Stimulated activated CD4-positive, alpha-beta T cell treated with anti-CD3 and anti-CD28 coated beads, Interleukin-15, amount 100 ng/mL, for 1 hour (primary cell): Measurements from ENCODE around the gene DOK7.

Source experiments
- DNase-seq, 2 donors: peaks; one replicate each; pipeline ENCODE4 v3.0.0-alpha.2; 2020; ENCODE audit warnings: low read depth in 1 of 2, low spot score in 1 of 2

The DOK7 gene

DNA sequence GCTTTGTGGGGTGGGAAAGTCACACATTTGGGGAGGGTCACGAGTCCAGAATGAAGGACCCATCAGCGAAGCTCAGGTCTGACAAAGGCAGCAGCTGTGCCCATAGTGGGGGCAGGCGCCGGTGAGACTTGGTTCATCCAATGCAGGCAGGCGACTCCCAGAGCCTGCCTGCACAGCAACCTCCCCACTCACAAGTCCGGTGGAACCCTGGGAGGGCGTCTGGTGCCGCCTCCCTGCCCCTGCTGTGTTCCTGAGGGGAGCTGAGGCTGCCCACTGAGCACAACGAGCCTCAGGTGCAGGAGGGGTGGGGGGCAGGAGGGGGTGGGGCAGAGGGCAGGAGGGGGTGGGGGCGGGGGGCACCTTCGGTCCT is 55.4 kb downstream of the DOK7 start:
- DNase-seq = no peak

DNA sequence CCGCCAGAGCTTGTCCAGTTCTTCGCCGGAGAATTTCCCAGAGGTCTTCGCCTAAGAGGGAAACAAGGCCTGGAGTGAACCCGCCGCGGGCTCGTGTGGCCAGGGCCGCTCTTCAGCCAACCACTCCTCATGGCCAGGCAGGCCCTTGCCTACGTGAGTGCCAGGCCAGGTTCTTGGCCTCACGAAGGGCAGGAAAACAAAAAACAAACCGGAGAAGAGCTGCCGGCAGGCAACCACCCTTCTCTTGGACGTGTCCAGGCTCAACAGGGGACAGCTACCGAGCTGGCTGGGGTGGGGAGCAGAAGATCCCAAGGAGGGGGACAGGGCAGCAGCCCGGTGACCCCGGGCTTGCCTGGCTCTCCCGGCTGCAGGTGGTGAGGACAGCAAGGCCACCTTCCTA is 55.8 kb downstream of the DOK7 start:
- no peak for DNase-seq

- no peak for DNase-seq
Observed at GRCh38 chr4:3519468-3520264, 56.6 kb downstream of the DOK7 start.

DNA sequence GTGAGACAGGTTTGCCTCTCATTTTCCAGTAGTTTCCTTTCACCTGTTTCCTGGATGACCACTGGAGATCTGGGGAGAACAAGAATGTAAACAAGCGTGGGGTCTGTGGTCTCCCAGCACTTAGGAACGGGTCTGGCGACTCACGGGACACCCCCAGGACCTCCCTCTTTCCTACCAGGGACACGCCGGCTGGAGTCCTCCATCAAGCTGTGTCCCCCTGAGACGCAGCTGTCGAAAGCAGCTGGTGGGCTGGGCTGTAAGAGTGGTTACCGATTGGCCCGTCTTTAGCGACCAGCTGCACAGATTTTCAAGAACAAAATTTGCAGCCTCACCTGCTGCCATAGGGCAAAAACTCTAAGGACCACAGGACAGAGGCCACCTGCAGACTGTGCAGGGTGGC is 57.2 kb downstream of the DOK7 start:
- no peak for DNase-seq

DNA sequence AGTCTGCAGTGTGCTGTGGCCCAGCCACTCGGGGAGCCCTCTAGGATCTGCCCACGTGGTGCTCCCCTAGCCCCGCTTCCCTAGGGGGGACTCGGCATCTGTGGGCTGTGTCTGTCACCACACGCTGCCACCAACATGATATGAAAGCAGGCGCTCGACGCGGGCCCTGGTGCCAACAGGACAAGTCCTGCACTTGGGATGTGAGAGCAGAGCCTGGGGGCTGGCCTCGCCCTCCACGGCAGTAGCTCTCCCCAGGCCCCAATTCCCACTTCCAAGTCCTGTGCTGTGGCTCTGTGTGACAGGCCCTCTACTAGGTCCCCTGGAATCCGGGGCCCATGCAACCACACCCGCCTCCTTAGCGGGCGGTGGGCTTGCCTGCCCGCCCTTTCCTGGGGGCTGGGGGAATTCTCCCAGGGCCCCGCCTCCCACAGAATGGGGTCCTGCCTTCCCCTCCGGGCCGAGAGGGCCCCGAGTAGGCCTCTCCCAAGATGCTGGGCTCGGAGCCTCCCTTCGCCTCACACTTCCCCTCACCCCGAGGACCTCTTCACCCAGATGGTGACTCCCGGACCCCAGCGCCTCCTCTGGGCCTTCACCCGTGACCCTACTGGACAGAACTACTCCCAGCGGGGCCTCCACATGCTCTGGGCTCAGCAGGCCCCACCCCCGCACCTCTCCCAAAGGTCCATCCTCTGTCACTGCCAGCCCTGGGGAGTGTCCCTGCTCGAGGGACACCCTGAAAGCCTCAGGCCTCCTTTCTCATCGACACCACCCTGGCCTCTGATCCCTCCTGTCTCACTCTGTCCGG is 57.9 kb downstream of the DOK7 start:
- no peak for DNase-seq

GRCh38 chr4:3521621-3522325 is 58.7 kb downstream of the DOK7 start:
- no peak for DNase-seq

GRCh38 chr4:3522326-3522640 is 59.2 kb downstream of the DOK7 start:
- DNase-seq = no peak

DNA sequence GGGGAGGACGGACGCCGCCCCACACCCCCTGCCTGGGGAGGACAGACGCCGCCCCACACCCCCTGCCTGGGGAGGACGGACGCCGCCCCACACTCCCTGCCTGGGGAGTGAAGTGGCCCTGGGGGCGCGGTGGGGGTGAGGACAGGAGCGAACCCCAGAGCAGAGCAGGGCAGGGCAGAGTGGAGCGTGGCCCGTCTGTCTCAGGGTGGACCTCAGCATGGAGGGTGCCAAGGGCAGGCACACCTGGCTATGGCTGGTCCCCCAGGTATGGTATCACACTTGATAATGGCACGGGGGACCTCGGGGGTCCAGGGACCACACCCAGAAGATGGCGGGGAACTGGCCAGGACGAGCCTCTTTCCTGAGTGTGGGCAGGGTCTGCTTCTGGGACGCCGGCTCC is 59.5 kb downstream of the DOK7 start:
- DNase-seq = no peak

GRCh38 chr4:3523146-3523627 is 60.1 kb downstream of the DOK7 start:
- DNase-seq = no peak

DNA sequence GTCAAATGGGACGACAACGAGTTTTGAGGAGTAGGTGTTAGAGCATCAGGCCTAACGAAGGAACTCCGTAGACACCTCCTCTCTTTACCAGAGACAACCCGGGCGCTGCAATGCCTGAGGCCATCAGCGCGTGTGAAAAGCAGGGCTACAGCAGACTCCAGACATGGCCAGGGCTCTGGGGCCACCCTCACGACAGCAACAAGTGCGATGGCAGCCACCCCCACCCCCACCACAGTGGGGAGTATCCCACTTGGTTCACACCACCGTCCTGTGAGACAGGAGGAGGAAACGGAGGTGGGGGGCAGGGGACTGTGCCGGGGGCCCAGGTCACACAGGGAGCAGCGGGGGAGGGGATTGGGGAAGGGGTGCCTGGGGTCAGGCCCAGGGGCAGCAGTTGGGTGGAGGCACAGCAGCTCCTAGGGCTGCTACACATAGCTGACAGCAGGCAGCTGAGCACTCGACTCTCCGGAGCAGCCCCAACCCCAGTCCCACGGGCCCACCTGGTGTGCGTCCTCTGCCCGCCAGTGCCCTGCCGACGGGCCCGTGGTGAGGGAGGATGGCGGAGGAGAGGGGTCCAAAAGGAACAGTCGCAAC is 60.6 kb downstream of the DOK7 start:
- DNase-seq = no peak

GRCh38 chr4:3524349-3524748 is 61.2 kb downstream of the DOK7 start:
- no peak for DNase-seq

DNA sequence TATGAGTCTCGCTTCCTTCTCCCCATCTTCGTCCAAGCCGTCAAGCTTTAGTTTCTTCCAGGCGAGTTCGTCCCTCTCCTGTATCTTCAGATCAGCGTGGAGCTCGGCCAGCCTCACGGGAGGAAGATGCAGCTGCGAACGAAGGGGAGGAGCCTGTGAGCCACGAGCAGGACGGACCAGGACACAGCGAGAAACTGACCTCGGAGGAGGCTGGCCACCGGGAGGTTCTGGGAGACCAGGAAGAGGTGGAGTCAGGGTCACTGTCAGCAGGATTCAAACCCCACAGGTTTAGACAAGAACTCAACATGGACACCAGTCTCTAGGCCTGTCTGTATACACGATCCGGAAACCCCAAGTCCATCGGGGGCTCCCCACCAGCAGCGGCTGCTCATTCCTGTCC is 61.8 kb downstream of the DOK7 start:
- no peak for DNase-seq

DNA sequence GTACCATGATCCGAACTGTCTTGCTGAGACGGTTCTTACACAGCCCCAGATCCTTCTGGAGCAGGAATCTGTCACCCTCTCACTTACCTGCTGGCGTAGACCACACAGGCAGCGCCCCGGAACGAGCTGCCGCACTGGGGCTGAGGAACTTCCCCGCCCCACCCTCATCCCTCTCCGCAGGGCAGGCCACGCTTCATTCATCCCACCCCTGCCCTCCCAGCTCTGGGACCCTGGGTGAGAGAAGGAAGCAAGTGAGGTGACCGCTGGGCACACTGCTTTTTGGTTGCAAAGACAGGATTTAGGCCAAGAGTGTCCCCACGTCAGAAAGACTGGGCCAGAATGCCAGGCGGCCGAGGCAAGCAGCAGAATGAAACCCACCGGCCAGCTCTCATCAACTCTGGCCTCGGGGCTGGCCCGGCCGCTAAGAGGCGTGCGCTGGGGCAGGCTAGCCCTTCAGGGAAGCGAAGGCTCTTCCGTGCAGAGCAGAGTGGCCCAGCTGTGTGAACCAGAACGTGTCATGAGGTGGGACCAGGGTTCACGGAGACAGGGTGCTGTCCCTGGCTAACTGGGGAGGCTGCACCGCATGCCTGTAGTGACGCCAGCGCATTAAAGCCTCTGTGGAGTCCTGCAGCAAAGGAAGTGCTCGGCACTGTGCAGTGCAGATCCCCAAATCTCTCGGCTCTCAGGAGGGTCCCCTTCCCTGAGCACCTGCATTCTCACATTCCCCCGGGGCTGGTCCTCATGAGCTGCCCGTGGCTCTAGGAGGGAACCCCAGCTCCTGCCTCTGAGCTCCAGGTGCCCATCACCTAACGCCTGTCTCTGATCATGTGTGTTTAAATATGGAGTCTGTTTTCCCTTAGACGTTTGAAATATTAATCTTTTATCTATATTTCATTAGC is 62.7 kb downstream of the DOK7 start:
- DNase-seq = no peak

GRCh38 chr4:3526456-3526855 is 63.4 kb downstream of the DOK7 start:
- DNase-seq = no peak

- no peak for DNase-seq
Observed at GRCh38 chr4:3527101-3527913, 64.2 kb downstream of the DOK7 start.

- DNase-seq = no peak
Observed at GRCh38 chr4:3527914-3528876, 65.1 kb downstream of the DOK7 start.

- DNase-seq = no peak
Observed at GRCh38 chr4:3529363-3529762, 66.3 kb downstream of the DOK7 start.

DNA sequence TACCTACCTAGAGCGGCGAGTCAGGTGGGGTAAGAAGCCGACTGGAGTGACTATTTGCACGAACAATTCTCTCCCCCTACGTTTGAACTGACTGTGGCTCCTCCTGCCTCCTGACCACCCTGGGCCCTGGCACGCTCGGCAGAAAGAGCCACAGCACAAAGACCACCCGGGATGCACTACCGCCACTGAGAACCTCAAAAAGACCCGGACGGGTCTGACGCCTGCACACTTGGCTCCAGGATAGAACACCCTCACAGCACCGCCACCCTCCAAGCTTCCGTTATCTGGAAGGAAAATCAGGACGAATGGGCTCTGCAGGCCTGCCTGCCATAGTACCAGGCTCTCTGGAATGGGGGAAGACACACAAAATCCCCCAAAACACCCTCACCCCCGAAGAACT is 66.9 kb downstream of the DOK7 start:
- no peak for DNase-seq
